Dermis microvascular lymphatic vessel endothelial cell (primary cell): Measurements from ENCODE around the gene OR2A12. TPM values are rescaled to one million over a fixed set of nuclear protein-coding genes. Genes with fewer than 3 reads are reported as not detected.
"Not testable (repeated sequence)": the region's sequence is repeated elsewhere in the genome, so short reads cannot be mapped to it uniquely, and the experiment has no call there.

Experiments used
- DNase-seq, 2 donors: peaks; one replicate each; pipeline versions ENCODE4 v3.0.0 to v3.0.0-alpha.2; 2010; ENCODE audit warnings: low read depth in 2 of 2
- total RNA-seq: library from RNA; depleted of rRNA; stranded (reverse); fragments of >200 nt; gene quantifications from 2 replicates; pipeline ENCODE4 v1.2.1, GENCODE V29; 2014

OR2A12 gene, protein sequence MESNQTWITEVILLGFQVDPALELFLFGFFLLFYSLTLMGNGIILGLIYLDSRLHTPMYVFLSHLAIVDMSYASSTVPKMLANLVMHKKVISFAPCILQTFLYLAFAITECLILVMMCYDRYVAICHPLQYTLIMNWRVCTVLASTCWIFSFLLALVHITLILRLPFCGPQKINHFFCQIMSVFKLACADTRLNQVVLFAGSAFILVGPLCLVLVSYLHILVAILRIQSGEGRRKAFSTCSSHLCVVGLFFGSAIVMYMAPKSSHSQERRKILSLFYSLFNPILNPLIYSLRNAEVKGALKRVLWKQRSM
- not detected in 2 replicates for total RNA-seq

DNA sequence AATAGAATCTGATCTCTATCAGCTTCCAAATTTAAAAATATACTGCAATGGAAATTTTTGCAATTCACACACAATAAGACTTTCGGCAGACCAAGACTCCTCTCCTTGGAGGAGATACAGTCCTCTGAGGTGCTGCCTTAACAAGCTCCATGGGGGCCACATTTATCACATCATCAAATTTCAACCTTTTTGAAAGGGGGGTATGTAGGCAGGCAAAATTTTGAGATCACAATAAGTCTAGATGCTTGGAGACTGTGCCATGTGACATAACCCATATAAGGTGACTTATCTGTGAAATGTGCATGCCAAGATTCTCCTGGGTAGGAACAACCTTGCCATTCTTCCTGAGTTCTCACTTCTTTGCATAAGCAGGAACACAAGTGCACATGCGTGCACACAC, at the start of gene OR2A12:
OR2A12 (plus strand) TSS at position 301 of the 400 bp plus-strand sequence. CDS start 8,830 bp downstream, outside the sequence.
- no peak for DNase-seq

DNA sequence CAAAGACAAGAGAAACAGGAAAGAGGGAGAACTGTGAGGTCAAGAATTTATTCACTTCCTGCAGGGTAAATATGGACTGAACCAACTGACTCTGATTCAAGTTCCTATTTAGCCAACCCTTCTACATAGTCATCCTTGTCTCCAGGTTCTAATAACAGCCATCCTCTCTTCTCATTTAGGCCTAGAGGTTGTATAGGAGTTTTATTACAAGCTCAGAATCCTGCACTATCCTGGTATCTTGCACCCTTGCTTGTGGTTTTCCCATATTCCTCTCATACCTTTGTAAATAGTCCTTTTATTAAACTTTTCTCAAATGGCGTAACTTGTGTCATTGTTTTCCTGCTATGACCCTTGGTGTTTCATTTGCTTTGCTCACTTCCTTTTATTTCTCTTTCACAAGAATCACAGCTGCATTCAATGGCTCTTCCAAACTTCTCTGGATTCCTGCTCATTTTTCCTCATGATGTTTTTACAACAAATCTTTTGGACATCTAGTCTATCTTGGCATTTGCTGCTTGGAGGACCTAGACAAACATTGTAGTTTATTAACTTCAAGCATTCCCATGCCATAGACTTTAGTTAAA, 49.7 kb upstream of the OR2A12 start:
- DNase-seq, result peak in 1 of 2 donors; percentile 31

DNA sequence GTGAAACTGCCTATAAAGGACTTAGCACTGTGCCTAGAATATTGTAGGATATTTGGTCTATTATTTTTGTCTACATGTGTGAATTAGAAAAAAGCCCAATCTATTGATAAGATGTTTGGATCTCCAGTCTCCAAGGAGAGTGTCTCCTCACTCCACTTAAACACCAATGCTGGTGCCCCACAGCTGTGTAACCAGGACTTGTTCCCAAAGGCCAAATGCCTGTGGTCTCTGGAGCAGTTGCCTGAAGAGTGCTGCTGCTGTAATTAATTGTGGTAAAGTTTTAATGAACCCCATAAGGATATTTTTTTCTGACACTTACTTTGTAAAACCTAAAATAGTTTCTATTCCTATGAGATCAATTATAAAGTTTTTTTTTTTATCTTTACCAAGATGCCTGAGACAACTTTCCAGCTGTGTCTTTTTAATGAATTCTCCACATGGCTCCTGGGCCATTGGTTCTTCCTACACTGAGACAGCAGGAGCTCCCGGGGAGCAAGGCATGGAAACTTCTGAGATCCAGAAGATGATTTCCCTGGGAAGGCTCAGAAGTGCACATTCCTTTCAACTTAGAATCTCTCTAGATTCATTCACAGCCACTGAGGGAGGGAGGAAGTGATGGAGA, 48.6 kb upstream of the OR2A12 start:
- DNase-seq, result no peak

DNA sequence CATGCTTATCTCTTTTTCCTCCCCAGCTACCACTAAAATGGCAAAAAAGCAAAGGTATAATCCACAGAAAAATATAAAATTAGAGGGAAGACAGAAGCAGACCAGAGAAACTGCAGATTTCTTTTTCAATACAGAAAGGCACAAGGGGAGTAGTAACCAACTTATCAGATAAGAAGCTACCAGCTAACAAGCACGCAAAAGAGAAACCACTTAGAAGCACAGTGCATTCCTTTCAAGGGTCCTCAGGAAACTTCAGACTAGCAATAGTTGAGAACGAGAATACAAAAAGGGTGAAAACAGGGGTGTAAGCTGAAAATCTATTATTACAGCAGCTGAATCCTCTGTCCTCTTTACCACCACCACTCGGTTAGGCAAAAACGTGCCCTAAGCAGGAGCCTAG, 47.2 kb upstream of the OR2A12 start:
- DNase-seq, result no peak

DNA sequence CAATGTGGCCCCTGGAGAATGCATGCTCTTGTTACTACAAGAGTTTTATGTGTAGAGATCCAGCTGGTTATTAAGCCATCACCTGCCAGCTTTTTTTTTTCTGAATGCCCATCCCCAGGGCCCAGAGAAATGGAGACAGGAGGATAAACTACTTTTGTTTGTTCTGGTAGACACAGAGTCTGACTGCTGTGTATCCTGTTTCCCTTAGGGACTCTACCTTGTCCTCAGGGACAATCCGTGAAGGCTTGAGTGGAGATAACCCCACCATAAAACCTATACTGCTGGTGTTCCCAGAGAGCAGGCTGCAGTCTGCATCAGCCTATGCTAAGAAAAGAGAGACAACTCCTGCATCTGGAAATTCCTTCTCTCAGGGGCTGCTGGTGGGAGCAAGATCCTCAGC, 37.4 kb upstream of the OR2A12 start, which contains the start of gene OR2A5:
OR2A5 (plus strand) TSS at position 301 of the 400 bp plus-strand sequence. CDS start 1,454 bp downstream, outside the sequence.
- no peak for DNase-seq

DNA sequence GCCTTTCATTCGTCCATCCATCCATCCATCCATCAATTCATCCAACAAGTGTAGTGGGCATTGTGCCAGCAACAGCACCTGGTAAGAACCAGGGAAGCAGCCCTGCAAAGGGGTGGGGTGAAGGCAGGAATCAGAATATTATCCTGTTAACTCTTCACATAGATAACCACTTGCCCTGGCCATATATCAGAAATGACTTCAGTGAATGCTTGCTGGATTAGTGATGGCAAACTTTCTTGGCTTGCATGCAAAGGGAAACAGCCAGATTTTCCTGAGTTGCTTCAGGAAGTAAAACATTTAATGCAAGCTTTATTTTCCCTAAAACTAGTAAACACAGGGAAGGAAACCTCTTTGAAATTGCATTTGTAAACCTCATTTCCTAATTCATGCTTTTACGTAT, 36.6 kb upstream of the OR2A12 start:
- no peak for DNase-seq

DNA sequence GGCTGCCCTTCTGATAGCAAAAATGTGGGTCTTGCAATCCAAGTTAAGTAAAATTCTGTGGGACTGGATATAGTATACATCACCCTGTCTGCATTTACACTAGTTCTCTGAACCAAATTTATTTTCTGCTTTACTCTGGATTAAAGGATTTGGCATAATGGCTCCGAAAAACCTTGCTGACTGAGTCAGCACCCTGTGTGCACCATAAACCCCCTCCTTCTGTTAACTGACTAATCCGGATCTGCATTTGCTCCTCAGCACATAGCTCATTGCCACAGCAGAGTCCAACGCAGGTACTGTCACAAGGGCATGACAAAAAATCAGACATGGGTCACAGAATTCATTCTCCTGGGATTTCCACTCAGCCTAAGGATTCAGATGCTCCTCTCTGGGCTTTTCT, 36.0 kb upstream of the OR2A12 start:
- DNase-seq, result no peak

DNA sequence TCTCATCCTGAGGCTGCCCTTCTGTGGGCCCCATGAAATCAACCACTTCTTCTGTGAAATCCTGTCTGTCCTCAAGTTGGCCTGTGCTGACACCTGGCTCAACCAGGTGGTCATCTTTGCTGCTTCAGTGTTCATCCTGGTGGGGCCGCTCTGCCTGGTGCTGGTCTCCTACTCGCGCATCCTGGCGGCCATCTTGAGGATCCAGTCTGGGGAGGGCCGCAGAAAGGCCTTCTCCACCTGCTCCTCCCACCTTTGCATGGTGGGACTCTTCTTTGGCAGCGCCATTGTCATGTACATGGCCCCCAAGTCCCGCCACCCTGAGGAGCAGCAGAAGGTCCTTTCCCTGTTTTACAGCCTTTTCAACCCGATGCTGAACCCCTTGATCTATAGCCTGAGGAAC, 35.2 kb upstream of the OR2A12 start:
- DNase-seq, result not testable (repeated sequence)

DNA sequence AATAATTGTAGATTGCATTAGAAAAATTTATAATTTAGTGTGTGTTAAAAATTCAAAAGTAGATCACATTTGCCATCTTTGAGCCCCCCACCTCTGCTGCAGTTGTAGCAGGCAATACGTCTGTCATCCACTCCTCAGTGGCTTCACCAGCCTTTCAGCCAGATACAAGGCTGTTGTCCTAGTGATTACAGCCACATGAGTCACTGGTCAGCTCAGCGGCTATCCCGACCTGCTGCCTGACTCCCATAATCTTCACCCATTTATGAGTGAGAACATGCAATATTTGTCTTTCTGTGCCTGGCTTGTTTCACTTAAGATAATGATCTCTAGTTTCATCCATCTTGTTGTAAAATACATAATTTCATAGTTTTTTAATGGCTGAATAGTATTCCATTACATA, 28.1 kb upstream of the OR2A12 start:
- no peak for DNase-seq

DNA sequence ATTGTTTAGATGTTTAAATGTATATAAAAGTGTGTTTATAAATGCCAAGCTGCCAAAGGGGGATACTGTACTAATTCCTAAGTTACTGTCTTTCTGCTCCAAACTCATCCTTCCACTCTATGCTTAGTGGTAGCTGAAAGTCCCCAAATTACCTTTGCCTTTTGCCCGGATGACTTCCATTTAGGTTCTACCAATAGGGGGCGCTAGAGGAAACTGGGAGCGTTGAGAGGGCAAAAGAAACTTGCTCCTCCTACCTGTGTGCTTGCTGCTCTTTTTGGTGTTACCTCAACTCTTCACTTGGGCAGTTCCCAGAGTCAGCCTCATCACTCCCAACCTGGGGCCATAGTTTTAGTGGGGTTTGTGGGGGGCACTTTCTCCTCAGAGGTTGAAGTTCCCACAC, 22.4 kb upstream of the OR2A12 start:
- DNase-seq, result no peak

DNA sequence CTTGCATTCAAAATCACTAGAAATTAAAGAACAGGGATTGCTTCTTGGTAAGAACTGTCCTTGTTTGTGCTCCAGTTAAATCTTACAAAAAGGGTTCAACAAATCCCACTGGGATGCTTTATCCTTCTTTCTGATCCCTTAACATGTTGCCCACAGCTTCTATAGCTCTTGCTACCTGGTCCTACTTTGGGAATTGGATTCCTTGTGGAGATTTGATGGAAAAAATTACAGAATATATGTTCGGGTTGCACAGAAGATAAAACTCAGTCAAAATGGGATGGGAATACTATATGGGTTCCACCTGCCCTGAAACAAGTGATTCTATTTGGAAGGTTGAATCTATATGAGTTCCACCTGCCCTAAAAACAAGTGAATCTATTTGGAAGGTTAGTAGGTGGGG, 16.6 kb upstream of the OR2A12 start, which contains the start of gene OR2A25:
OR2A25 (plus strand) TSS at position 301 of the 400 bp plus-strand sequence. CDS start 4,409 bp downstream, outside the sequence.
- no peak for DNase-seq

DNA sequence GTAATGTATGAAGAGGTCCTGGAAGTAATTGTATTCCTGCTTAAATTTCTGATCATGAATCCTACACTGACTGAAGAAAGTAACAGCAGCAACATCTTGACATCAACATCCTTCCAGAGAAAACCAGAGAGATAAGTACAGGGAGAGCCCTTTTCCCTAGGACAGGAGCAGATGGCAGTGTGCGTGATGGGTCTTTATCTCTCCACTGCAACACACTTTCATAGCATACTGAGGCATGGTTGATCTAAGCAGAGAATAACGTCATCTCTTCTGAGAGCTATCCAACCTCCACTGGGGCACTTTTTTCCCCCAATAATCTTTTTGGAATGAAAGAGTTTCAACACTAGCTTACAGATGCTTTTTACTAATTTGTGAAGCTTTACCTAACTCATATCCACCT, 16.1 kb upstream of the OR2A12 start:
- DNase-seq, result no peak

DNA sequence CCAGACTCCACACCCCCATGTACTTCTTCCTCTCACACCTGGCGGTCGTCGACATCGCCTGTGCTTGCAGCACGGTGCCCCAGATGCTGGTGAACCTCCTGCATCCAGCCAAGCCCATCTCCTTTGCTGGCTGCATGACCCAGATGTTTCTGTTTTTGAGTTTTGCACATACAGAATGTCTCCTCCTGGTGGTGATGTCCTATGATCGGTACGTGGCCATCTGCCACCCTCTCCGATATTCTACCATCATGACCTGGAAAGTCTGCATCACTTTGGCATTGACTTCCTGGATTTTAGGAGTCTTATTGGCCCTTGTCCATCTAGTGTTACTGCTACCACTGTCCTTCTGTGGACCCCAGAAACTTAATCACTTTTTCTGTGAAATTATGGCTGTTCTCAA, 11.7 kb upstream of the OR2A12 start:
- no peak for DNase-seq

DNA sequence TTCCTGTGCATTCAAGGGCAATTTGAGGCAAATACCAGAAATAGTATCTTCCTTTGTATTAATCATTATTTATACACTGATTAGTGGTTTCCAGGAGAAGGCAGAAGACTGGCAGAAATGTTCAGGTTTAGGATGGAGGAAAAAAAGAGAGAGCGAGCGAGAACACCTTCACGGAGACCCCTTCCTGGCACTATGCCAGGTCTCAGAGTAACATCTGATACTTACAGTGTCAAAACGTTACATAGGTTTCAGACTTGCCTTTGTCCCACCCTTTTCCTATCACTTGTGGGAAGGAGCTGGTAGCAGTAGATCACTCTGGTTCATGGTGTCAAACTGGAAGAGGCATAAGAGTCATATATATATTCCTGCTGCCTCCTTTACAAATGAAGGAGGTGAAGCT, 652 bp downstream of the OR2A12 start:
- no peak for DNase-seq

DNA sequence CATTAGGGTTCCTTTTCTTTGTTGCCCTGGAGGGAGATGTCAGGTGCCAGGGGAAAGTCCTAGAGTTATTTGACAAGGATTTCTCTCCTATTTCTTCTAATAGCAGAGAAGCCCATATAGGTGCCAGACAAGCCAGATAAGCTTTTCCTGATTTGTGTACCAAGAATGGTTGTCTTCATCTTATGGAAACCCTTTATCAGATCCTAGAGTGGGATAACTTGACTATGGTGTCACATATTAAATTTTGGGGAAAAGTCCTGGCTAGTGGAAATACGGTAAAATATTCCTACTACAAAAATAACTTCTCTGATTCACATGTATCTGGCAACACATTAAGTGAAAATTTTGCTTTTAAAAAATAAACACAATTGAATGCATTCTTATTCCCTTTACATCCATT, 1.2 kb downstream of the OR2A12 start:
- DNase-seq, result no peak

DNA sequence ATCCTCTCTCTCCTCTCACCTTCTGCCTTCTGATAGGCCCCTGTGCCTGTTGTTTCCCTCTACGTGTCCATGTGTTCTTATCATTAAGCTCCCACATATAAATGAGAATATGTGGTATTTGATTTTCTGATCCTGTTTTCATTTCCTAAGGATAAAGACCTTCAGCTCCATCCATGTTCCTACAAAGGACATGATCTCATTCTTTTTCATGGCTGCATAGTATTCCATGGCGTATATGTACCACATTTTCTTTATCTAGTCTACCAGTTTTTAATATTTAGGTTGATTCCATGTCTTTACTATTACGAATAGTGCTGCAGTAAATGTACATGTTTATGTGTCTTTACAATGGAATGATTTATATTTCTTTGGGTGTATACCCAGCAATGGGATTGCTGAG, 4.6 kb downstream of the OR2A12 start:
- DNase-seq, result no peak

DNA sequence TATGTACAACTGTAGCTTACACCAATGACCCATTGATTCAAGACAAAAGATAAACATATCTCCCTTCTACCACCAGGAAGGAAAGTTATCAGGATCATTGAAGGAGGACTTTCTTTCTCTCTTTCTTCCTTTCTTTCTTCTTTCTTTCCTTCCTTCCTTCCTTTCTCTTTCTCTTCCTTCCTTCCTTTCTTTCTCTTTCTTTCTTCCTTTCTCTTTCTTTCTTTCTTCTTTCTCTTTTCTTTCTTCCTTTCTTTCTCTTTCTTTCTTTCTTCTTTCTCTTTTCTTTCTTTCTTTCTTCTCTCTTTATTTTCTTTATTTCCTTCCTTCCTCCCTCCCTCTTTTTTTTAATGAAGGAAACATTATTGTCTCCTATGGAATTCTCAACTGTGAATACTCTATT, 12.7 kb downstream of the OR2A12 start:
- no peak for DNase-seq

DNA sequence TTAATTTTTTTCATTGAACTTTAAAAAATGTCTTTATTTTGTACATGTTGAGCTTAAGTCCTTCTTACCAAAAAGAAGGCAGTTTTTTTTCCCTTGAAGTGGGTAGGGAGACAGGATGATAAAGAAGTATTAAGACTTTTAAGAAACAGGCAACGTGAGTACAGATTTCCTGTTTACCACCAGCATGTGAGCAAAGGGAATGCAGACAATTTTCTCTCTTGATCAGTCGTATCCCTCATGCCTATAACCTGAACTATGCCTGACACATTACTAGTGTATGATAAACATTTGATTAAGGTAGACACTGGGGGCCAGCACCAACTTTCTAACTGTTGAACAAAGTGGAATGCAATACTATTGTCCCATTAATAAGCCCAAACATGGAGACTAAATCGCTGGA, 14.5 kb downstream of the OR2A12 start:
- DNase-seq, result no peak

DNA sequence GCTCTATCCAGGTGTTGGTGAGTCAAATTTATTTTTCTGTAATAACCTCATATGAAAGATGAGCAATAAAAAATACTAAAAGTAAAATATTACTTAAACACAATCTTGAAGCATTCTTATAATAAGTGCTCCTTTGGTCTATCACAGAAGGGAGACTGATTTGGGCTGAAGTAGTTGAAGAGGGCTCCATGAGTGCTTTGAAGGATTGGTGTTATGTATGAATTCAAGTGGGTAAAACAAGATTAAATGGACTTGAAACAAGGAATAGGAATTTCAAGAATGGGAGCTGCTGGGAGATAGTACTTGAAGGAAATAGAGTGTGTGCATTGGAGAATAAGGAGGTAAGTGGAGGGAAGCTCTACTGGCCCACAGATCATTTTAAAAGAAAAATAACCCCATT, 16.0 kb downstream of the OR2A12 start:
- DNase-seq, result no peak

DNA sequence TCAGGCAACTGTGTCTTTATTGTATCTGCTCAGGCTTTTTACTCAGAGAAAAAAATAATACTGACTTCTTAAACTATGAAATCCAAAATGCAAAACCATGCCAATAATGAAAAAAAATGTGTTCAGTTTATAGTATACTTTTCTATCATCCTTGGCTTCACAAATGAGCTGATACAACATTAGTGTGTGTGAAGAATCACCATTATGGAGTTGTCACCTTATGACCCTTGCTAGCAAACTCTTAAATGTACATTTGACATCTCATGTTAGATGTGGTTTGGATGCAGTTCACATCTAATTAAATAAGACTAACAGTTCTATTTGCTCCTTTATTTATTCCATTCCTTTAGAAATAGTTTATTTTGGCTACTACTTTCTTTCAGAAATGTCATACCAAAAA, 19.1 kb downstream of the OR2A12 start:
- no peak for DNase-seq

DNA sequence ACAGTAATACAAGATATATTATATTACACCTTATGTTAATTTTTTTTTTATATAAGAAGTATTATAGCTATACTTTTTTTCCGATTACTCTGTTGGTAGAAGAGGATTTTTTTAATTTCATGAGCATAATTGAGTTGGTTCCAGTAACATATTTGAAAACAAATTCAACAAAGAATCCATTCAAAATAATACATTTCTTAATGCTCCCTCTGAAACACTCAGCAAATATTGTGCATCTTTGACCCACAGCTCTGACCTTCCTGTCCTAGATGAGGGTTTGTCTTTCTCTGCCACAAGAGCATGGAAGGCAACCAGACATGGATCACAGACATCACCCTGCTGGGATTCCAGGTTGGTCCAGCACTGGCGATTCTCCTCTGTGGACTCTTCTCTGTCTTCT, 23.2 kb downstream of the OR2A12 start, which contains the start of gene OR2A2:
OR2A2 (plus strand) TSS at position 301 of the 400 bp plus-strand sequence; CDS start at position 301, 0 bp downstream.
- no peak for DNase-seq

DNA sequence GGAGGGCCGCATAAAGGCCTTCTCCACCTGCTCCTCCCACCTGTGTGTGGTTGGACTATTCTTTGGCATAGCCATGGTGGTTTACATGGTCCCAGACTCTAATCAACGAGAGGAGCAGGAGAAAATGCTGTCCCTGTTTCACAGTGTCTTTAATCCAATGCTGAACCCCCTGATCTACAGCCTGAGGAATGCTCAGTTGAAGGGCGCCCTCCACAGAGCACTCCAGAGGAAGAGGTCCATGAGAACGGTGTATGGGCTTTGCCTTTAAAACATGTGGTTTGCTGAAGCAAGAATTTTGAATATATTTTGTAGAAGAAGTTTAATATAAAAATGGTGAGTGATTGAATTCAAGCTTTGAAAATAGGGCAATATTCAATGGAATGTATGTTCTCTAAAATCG, 24.2 kb downstream of the OR2A12 start:
- DNase-seq, result no peak

DNA sequence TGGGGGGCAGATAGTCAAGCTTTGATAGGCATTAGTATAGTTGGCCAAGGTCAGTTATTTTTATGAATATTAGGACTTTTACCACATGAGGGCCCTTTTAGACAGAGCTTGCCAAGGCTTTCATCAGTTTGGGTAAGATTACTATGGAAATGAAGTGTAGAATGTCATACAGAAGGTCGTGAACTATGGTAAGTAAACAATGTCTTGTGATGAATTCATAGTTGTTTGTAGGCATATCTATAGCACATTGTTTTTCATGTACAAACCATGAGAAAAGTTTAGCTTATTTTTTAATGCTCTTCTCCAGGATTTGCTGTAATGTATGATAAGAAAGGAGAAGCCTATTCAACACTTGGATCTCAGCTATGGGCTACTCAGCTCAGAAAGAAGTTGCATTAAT, 27.6 kb downstream of the OR2A12 start:
- no peak for DNase-seq
